ENCODE data around the gene ASAH2B.
"Not testable (repeated sequence)": the region's sequence is repeated elsewhere in the genome, so short reads cannot be mapped to it uniquely, and the experiment has no call there.

DNA sequence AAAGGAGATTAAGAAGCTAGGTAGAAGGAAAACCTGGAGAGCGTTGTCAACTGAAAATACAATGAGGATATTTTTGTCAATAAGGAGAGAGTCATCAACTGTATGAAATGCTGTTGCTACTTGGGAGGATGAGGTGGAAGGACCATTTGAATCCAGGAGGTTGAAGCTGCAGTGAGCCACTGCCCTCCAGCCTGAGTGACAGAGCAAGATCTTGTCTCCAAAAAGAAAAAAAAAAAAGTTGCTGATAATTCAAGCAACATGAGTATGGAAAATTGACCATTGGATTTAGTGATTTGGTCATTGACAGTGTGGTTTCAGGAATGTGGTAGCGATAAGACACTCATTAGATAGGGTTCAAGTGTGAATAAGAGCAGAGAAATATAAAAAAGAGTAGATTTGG, 11.6 kb upstream of the ASAH2B start:
- not testable (repeated sequence) for TF ChIP-seq ZNF580 (CRISPR knock-in tag; IDR thresholded peaks at IDR 0.05; ENCODE audit: borderline replicate concordance, low read depth); FOXM1 (CRISPR knock-in tag; IDR thresholded peaks at IDR 0.05); GATA4 (IDR thresholded peaks at IDR 0.05; ENCODE audit: borderline replicate concordance, low read depth); MYNN (CRISPR knock-in tag; IDR thresholded peaks at IDR 0.05; ENCODE audit: low read depth); RFX5 (IDR thresholded peaks at IDR 0.05; ENCODE audit: low read depth, low read length); KMT2B (CRISPR knock-in tag; IDR thresholded peaks at IDR 0.05); GTF3A (CRISPR knock-in tag; conservative IDR thresholded peaks at IDR 0.05); ZBTB43 (CRISPR knock-in tag; conservative IDR thresholded peaks at IDR 0.05); MAFK (conservative IDR thresholded peaks at IDR 0.05 in 1 of 2, IDR thresholded peaks at IDR 0.05 in 1 of 2; ENCODE audit: low read length in 2 of 2); REXO4 (CRISPR knock-in tag; IDR thresholded peaks at IDR 0.05; ENCODE audit: borderline replicate concordance); NFE2L1 (CRISPR knock-in tag; IDR thresholded peaks at IDR 0.05; ENCODE audit: borderline replicate concordance); EZH2 (conservative IDR thresholded peaks at IDR 0.05; ENCODE audit: low read depth, low read length); SMC3 (IDR thresholded peaks at IDR 0.05; ENCODE audit: low read length)
- TF ChIP-seq, protein P1, sequence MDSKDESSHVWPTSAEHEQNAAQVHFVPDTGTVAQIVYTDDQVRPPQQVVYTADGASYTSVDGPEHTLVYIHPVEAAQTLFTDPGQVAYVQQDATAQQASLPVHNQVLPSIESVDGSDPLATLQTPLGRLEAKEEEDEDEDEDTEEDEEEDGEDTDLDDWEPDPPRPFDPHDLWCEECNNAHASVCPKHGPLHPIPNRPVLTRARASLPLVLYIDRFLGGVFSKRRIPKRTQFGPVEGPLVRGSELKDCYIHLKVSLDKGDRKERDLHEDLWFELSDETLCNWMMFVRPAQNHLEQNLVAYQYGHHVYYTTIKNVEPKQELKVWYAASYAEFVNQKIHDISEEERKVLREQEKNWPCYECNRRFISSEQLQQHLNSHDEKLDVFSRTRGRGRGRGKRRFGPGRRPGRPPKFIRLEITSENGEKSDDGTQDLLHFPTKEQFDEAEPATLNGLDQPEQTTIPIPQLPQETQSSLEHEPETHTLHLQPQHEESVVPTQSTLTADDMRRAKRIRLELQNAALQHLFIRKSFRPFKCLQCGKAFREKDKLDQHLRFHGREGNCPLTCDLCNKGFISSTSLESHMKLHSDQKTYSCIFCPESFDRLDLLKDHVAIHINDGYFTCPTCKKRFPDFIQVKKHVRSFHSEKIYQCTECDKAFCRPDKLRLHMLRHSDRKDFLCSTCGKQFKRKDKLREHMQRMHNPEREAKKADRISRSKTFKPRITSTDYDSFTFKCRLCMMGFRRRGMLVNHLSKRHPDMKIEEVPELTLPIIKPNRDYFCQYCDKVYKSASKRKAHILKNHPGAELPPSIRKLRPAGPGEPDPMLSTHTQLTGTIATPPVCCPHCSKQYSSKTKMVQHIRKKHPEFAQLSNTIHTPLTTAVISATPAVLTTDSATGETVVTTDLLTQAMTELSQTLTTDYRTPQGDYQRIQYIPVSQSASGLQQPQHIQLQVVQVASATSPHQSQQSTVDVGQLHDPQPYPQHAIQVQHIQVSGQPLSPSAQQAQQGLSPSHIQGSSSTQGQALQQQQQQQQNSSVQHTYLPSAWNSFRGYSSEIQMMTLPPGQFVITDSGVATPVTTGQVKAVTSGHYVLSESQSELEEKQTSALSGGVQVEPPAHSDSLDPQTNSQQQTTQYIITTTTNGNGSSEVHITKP (CRISPR knock-in tag; IDR thresholded peaks at IDR 0.05; ENCODE audit: low read depth) = not testable (repeated sequence)

Measured in HepG2 (cell line).